ENCODE data around the gene MAS1L.

Gene MAS1L

GRCh38 chr6:29487660-29488059, at the start of gene MAS1L:
MAS1L (minus strand) TSS chr6:29487956; CDS start chr6:29487902, 54 bp downstream.
- DNase-seq (ENCODE audit: low read depth, low spot score), result no peak

- no peak for DNase-seq (ENCODE audit: low read depth, low spot score)
Measured at GRCh38 chr6:29532320-29532951, 44.7 kb upstream of the MAS1L start.

- DNase-seq (ENCODE audit: low read depth, low spot score), result no peak
Measured at GRCh38 chr6:29531668-29532067, 43.9 kb upstream of the MAS1L start.

- no peak for DNase-seq (ENCODE audit: low read depth, low spot score)
Measured at GRCh38 chr6:29530671-29531310, 43.0 kb upstream of the MAS1L start.

GRCh38 chr6:29529956-29530355, 42.2 kb upstream of the MAS1L start:
- DNase-seq (ENCODE audit: low read depth, low spot score), result no peak

GRCh38 chr6:29528988-29529560, 41.3 kb upstream of the MAS1L start:
- DNase-seq (ENCODE audit: low read depth, low spot score), result no peak

GRCh38 chr6:29528300-29528931, 40.7 kb upstream of the MAS1L start:
- no peak for DNase-seq (ENCODE audit: low read depth, low spot score)

- DNase-seq (ENCODE audit: low read depth, low spot score), result no peak
Measured at GRCh38 chr6:29527564-29527963, 39.8 kb upstream of the MAS1L start.

- DNase-seq (ENCODE audit: low read depth, low spot score), result no peak
Measured at GRCh38 chr6:29527126-29527525, 39.4 kb upstream of the MAS1L start.

GRCh38 chr6:29525311-29525639, 37.5 kb upstream of the MAS1L start:
- no peak for DNase-seq (ENCODE audit: low read depth, low spot score)

GRCh38 chr6:29524444-29525310, 36.9 kb upstream of the MAS1L start:
- DNase-seq (ENCODE audit: low read depth, low spot score), result no peak

- DNase-seq (ENCODE audit: low read depth, low spot score), result no peak
Measured at GRCh38 chr6:29524044-29524443, 36.3 kb upstream of the MAS1L start.

GRCh38 chr6:29522227-29522626, 34.5 kb upstream of the MAS1L start:
- DNase-seq (ENCODE audit: low read depth, low spot score), result no peak

GRCh38 chr6:29521006-29521680, 33.4 kb upstream of the MAS1L start:
- DNase-seq (ENCODE audit: low read depth, low spot score), result no peak

GRCh38 chr6:29520232-29520631, 32.5 kb upstream of the MAS1L start:
- no peak for DNase-seq (ENCODE audit: low read depth, low spot score)

- no peak for DNase-seq (ENCODE audit: low read depth, low spot score)
Measured at GRCh38 chr6:29519291-29520010, 31.7 kb upstream of the MAS1L start.

- no peak for DNase-seq (ENCODE audit: low read depth, low spot score)
Measured at GRCh38 chr6:29517728-29518440, 30.1 kb upstream of the MAS1L start.

- no peak for DNase-seq (ENCODE audit: low read depth, low spot score)
Measured at GRCh38 chr6:29517245-29517644, 29.5 kb upstream of the MAS1L start.

GRCh38 chr6:29516108-29516507, 28.4 kb upstream of the MAS1L start:
- DNase-seq (ENCODE audit: low read depth, low spot score), result peak; percentile 46

- no peak for DNase-seq (ENCODE audit: low read depth, low spot score)
Measured at GRCh38 chr6:29510746-29511300, 23.1 kb upstream of the MAS1L start.

Data from astrocyte of the hippocampus (primary cell).